ENCODE measurements around the gene BDNF.

BDNF gene

GRCh38 chr11:27611947-27612455 lies 88.3 kb downstream of the BDNF start:
- TF ChIP-seq, protein P1, sequence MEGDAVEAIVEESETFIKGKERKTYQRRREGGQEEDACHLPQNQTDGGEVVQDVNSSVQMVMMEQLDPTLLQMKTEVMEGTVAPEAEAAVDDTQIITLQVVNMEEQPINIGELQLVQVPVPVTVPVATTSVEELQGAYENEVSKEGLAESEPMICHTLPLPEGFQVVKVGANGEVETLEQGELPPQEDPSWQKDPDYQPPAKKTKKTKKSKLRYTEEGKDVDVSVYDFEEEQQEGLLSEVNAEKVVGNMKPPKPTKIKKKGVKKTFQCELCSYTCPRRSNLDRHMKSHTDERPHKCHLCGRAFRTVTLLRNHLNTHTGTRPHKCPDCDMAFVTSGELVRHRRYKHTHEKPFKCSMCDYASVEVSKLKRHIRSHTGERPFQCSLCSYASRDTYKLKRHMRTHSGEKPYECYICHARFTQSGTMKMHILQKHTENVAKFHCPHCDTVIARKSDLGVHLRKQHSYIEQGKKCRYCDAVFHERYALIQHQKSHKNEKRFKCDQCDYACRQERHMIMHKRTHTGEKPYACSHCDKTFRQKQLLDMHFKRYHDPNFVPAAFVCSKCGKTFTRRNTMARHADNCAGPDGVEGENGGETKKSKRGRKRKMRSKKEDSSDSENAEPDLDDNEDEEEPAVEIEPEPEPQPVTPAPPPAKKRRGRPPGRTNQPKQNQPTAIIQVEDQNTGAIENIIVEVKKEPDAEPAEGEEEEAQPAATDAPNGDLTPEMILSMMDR (IDR thresholded peaks at IDR 0.05; ENCODE audit: insufficient read depth, missing control alignments) = no peak
- DNase-seq (ENCODE audit: insufficient read length, low spot score) = no peak
- no peak for FAIRE-seq

DNA sequence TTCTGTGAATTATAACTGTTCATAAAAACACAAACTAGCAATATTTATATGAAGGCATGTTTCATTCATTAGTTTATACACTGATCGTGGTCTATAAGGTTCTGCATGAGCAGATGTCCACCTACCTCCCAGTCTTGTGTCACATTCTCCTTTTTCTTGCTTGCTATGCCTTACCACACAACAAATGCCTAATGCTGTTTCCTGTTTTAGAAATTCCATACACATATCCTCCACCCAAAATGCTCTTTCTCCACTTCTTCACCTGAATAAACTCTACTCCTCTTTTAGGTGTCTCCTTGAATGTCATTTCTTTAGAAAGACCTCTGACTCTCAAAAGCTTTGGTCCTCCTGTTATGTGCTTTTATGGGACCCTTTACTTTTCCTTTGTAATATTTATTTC lies 88.9 kb downstream of the BDNF start:
- FAIRE-seq (no peak), DNase-seq (ENCODE audit: insufficient read length, low spot score) (no peak)
- TF ChIP-seq, protein P1 (IDR thresholded peaks at IDR 0.05; ENCODE audit: insufficient read depth, missing control alignments) = no peak

GRCh38 chr11:27610946-27611345 lies 89.3 kb downstream of the BDNF start:
- DNase-seq (ENCODE audit: insufficient read length, low spot score) (no peak), FAIRE-seq (no peak)
- TF ChIP-seq, protein P1 (IDR thresholded peaks at IDR 0.05; ENCODE audit: insufficient read depth, missing control alignments) = no peak

- TF ChIP-seq, protein P1 (IDR thresholded peaks at IDR 0.05; ENCODE audit: insufficient read depth, missing control alignments) = no peak
- FAIRE-seq = no peak
- no peak for DNase-seq (ENCODE audit: insufficient read length, low spot score)
Observed at GRCh38 chr11:27610280-27610679, 90.0 kb downstream of the BDNF start.

- no peak for DNase-seq (ENCODE audit: insufficient read length, low spot score)
- no peak for FAIRE-seq
- TF ChIP-seq, protein P1 (IDR thresholded peaks at IDR 0.05; ENCODE audit: insufficient read depth, missing control alignments) = no peak
Observed at GRCh38 chr11:27608951-27609350, 91.3 kb downstream of the BDNF start.

- FAIRE-seq (no peak), DNase-seq (ENCODE audit: insufficient read length, low spot score) (no peak)
- TF ChIP-seq, protein P1 (IDR thresholded peaks at IDR 0.05; ENCODE audit: insufficient read depth, missing control alignments) = no peak
Observed at GRCh38 chr11:27605422-27605821, 94.8 kb downstream of the BDNF start.
